HG02938 (cell line): ENCODE data around the gene BST2.
A peak's percentile ranks its signal among the peaks of the same experiment; 100 is the strongest.

Experiments used
- ATAC-seq: cut with Tn5 transposase; IDR thresholded peaks from one replicate; pipeline ENCODE4 v1.9.1; 2021; ENCODE audit warnings: mild to moderate bottlenecking, moderate library complexity; ENCODE audit not compliant: unreplicated experiment

Gene BST2

DNA sequence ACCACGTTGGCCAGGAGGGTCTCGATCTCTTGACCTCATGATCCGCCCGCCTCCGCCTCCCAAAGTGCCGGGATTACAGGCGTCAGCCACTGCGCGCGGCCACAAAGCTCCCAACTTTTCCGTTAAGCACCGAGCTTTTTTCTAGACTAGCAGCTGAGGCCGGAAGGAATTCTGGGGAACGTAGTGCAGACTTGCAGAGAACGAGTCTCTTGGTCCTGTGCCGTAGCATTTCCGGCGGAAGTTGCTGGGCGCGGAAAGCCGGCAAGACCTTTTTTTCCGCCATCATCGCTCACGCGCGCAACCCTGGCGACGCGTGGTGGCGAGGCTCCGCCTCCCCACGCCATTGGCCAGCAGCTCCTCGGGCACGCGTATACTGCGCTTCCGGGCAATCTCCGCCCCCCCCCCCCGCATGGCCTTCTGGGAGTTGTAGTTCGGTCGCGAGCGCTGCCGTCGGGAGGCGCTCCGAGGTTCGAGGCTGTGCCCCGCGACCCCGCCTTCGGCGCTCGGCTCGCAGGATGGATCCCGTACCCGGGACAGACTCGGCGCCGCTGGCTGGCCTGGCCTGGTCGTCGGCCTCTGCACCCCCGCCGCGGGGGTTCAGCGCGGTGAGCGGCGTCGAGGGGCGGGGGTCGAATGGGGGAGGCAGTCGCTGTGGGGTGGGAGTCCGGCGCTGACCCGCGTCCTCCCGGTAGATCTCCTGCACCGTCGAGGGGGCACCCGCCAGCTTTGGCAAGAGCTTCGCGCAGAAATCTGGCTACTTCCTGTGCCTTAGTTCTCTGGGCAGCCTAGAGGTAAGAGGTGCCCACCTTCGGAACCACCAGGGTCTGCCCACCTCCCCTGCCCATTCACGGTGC is 14.4 kb upstream of the BST2 start, which contains the start of gene MVB12A:
Gene MVB12A, plus strand, starts transcription at position 427 of the 854 bp plus-strand sequence. Its CDS starts 89 bp downstream, at position 516.
- ATAC-seq = peak; percentile 87

- ATAC-seq = no peak
These were observed 13.8 kb upstream of the BST2 start for GRCh38 chr19:17419154-17419620.

GRCh38 chr19:17418710-17419109 is 13.3 kb upstream of the BST2 start:
- no peak for ATAC-seq

- no peak for ATAC-seq
These were observed 9.7 kb upstream of the BST2 start for GRCh38 chr19:17415121-17415520.

DNA sequence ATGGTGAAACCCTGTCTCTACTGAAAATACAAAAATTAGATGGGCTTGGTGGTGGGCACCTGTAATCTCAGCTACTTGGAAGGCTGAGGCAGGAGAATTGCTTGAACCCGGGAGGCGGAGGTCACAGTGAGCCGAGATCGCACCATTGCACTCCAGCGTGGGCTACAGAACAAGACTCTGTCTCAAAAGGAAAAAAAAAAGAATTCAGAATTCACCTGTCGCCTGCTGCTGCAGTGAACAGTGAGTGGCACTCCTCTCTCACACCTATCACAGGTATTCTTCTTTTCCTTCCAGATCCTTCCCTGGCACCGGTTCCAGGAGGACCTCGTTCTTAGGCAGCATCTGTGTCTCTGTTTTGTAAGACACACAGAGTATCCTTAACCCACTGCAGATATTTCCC is 8.7 kb upstream of the BST2 start:
- no peak for ATAC-seq

- no peak for ATAC-seq
These were observed 6.4 kb upstream of the BST2 start for GRCh38 chr19:17411801-17412200.

- no peak for ATAC-seq
These were observed 4.6 kb upstream of the BST2 start for GRCh38 chr19:17409990-17410389.

- no peak for ATAC-seq
These were observed 1.4 kb upstream of the BST2 start for GRCh38 chr19:17406887-17407196.

- peak; percentile 9 for ATAC-seq
These were observed 836 bp upstream of the BST2 start for GRCh38 chr19:17406046-17406886.

GRCh38 chr19:17404621-17405249 is 695 bp downstream of the BST2 start:
- ATAC-seq = peak; percentile 6

DNA sequence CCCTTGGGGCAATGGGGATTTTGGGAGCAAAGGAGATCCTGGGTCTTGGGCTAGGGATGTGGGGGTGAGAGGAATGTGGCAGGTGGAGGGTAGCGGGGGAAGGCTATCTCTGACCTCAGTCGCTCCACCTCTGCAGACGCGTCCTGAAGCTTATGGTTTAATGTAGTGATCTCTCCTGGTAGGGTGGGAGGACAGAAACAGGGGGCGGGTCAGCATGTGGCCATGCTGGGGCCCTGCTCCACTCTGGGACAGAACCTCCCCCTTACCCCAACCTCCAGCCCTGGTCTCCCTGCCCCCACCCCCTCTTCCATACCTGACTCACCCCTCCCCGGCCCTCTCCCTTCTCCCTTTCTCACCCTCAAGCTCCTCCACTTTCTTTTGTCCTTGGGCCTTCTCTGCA is 1.4 kb downstream of the BST2 start:
- ATAC-seq = no peak

DNA sequence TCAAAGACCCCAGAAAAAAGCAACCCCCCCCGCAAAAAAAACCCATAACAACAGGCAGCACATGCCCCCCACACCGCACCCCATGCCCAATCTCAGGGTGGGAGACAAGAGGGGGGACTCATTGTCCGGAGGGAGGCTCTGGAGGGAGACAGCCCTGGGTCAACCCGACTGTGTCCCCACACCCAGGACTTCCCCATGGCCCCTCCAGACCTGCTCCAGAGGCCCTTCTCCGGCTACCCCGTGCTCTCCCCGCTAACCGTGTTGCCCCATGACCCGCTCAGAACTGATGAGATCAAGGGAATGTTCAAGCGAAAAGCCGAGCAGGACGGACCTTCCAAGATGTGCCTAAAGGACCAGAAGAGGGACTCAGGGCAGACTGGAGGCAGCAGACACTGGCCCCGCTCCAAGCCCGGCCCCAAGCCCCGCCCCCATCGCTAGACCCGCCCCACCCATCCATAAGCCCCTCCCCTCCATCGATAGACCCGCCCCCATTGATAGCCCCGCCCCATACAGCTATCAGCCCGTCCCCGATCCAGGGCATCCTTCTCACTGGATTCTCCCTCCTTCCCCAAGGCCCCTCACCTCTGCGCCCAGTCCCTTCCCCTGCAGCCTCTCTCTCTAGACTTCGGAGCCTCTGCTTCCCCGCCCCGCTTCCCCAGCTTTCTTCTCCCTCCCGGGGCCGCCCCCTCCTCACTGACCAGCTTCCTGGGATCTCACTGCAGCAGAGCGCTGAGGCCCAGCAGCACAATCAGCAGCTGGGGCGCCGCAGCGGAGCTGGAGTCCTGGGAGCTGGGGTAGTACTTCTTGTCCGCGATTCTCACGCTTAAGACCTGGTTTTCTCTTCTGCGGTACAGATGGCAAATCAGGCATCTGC is 2.2 kb downstream of the BST2 start:
- ATAC-seq = no peak

- ATAC-seq = no peak
These were observed 3.8 kb downstream of the BST2 start for GRCh38 chr19:17401628-17402027.

- no peak for ATAC-seq
These were observed 6.4 kb downstream of the BST2 start for GRCh38 chr19:17398902-17399527.

DNA sequence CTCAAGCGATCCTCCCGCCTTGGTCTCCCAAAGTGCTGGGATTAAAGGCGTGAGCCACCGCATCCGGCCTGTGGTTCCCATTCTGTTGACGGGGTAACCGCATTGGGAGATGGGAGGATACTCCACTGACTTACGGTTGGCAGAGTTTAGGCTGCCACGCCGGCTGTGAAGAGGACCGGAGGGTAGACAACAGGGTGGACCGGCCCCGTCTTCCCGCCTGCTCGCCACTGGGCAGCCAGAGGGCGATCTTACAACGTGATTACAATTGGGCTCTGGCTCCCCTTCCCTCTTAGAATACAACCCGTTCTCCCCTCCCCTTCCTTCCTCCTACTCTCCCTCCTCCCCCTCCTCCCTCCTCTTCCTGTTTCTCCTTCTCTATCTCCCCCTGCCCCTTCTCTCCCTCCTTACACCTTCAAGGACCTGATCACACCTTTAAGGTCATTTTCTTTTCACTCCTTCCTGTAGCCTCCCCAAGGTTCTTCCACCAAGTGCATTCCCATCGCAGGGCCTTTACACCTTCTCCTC is 10.5 kb downstream of the BST2 start:
- no peak for ATAC-seq

DNA sequence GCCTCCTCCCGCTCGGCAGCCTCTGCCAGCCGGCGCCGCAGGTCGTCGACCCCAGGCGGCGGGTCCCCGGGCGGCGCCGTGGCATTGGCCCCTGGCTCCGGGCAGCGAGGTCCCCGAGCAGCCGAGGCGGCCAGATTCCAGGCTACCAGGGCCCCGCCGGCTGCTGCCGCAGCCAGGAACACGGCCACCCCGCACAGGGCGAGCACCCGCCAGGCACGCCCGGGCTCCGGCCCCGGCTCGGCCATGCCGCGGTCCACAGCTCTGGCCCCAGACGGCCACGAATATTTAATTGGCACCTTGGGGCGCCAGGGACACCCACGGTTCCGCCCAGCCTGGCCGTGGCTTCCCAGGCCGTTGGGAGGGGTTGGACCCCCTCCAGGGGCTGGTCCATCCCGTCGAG is 11.5 kb downstream of the BST2 start, which contains the start of gene CCDC194:
Gene CCDC194, minus strand, starts transcription at position 283 of the 400 bp plus-strand sequence. Its CDS starts 38 bp downstream, at position 245.
- ATAC-seq = no peak

DNA sequence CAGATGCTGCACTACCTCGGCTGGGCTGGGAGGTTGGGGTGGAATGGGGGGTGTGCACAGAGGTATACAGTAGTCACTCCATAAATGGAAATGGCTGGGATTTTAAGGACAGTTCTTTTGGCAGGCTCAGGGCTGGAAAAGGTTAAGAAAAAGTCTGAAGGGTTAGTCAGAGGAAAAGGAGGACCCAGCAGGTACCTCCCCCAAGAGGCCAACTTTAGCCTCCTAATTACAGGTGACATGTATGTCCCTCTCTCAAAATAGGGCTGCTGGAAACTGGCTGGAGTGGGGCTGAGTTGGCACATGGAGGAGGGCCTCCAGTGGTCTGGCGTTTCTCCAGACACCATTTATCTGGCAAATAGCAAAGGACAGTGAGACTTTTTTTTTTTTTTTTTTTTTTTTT is 12.4 kb downstream of the BST2 start:
- no peak for ATAC-seq

DNA sequence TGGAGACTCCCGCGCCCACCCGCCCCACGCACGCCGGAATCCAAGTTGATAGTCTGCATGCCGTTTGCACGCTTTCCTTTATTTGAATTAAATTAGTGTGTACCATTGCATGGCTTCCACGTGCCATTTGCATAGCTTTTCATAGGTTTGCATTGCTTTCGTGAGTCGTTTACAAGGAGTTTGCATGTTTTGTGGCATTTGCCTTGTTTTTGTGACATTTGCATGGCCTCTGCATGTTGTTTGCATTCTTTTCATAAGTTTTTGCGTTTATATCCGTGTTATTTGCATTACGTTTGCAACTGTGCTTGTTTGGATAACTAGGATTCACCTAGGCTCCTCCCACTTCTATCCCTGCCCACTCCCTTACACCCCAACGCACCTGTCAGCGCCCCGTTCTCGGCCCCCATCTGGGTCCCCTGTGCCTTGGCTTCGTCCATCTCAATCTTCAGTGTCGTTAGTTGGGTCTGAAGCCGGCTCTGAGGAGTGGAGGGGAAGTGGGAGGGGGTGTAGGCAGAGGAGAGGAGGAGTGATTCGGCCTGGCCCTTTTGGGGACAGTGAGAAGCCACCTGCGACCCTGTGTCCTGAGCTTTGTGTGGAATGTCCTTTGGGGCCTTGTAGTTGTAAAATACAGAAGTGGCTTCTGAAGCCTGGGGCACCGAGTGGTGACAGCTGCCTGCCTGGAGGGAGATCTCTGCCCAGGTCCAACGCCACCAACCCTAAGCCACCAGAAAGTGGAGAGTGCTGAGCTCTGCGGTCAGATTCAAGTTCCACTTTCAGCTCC is 13.9 kb downstream of the BST2 start:
- peak; percentile 14 for ATAC-seq
